PC-3 (cell line): ENCODE results near the gene TRPT1. TPM values are rescaled to one million over a fixed set of nuclear protein-coding genes. Genes with fewer than 3 reads are reported as not detected.

Source experiments
- ATAC-seq: fragments of 200-7000 bp; cut with Tn5 transposase; 2 replicates; pipeline ENCODE4 v1.9.1; 2020; ENCODE audit warnings: mild to moderate bottlenecking, moderate library complexity
- BruUV-seq: library from RNA; stranded (reverse); fragments of 400-500 nt; replicated peaks from 2 replicates; lab custom pipeline; 2021; lab: Mats Ljungman, UMichigan
- CTCF ChIA-PET: fragments of 300-600 bp; sonication (Branson Sonifier 250); formaldehyde crosslinking; loops from one replicate; lab custom pipeline; 2022; ENCODE audit warnings: antibody characterized with exemption; lab: Charles Lee
- POLR2A ChIA-PET: fragments of 300-600 bp; sonication (Branson Sonifier 250); formaldehyde crosslinking; loops from one replicate; lab custom pipeline; 2022; ENCODE audit warnings: antibody characterized with exemption; ENCODE audit not compliant: unreplicated experiment; lab: Charles Lee
- DNase-seq: peaks from one replicate; pipeline ENCODE4 v3.0.0-alpha.2; 2015
- H2AFZ ChIP-seq: fragments of 300-600 bp; sonication (generic); 2 replicates; pipeline ENCODE4 v1.6.0; 2016; ENCODE audit warnings: antibody characterized with exemption, low read length
- H3F3A ChIP-seq: fragments of 300-600 bp; sonication (generic); one replicate; pipeline ENCODE4 v1.6.0; 2017; ENCODE audit warnings: antibody characterized with exemption, low read length, control low read depth, mild to moderate bottlenecking; ENCODE audit not compliant: unreplicated experiment
- H3K27ac ChIP-seq: fragments of 300-600 bp; sonication (generic); 2 replicates; pipeline ENCODE4 v1.5.1; 2016; ENCODE audit warnings: mild to moderate bottlenecking, low read length
- H3K27me3 ChIP-seq: fragments of 300-600 bp; sonication (generic); 2 replicates; pipeline ENCODE4 v1.6.1; 2016; ENCODE audit warnings: low read length, mixed read lengths
- H3K36me3 ChIP-seq: fragments of 300-600 bp; sonication (generic); 2 replicates; pipeline ENCODE4 v1.6.1; 2016; ENCODE audit warnings: low read depth, mixed run types, low read length, mixed read lengths
- H3K4me1 ChIP-seq: fragments of 300-600 bp; sonication (generic); 2 replicates; pipeline ENCODE4 v1.5.1; 2016; ENCODE audit warnings: low read length; ENCODE audit not compliant: insufficient read depth
- H3K4me2 ChIP-seq: fragments of 300-600 bp; sonication (generic); 2 replicates; pipeline ENCODE4 v1.6.0; 2016; ENCODE audit warnings: low read length
- H3K4me3 ChIP-seq: fragments of 300-600 bp; sonication (generic); 2 replicates; pipeline ENCODE4 v1.5.1; 2016; ENCODE audit warnings: mild to moderate bottlenecking, low read length, mixed read lengths
- H3K79me2 ChIP-seq: fragments of 300-600 bp; sonication (generic); 2 replicates; pipeline ENCODE4 v1.6.1; 2017; ENCODE audit warnings: low read length, mixed read lengths
- H3K9ac ChIP-seq: fragments of 300-600 bp; sonication (generic); 2 replicates; pipeline ENCODE4 v1.6.0; 2016; ENCODE audit warnings: mild to moderate bottlenecking, low read length
- H3K9me2 ChIP-seq: fragments of 300-600 bp; sonication (generic); replicated peaks from 2 replicates; pipeline ENCODE4 v1.6.1; 2016; ENCODE audit warnings: mixed run types, low read length, mixed read lengths
- H3K9me3 ChIP-seq: fragments of 300-600 bp; sonication (generic); 2 replicates; pipeline ENCODE4 v1.6.1; 2016; ENCODE audit warnings: low read length, mixed read lengths
- H4K20me1 ChIP-seq: fragments of 300-600 bp; sonication (generic); 2 replicates; pipeline ENCODE4 v1.6.1; 2016; ENCODE audit warnings: low read length, mixed read lengths
- CTCF ChIP-seq: fragments of 300-600 bp; sonication (generic); conservative IDR thresholded peaks from 2 replicates; pipeline ENCODE4 v1.5.1; 2017; ENCODE audit warnings: antibody characterized with exemption, low read depth, mild to moderate bottlenecking, low read length
- EZH2 ChIP-seq: fragments of 300-600 bp; sonication (generic); IDR thresholded peaks from one replicate; pipeline ENCODE4 v1.6.1; 2017; ENCODE audit warnings: antibody characterized with exemption, mild to moderate bottlenecking, low read length; ENCODE audit not compliant: unreplicated experiment
- EZH2phosphoT487 ChIP-seq: fragments of 300-600 bp; sonication (generic); IDR thresholded peaks from 2 replicates; pipeline ENCODE4 v1.6.1; 2018; ENCODE audit warnings: mild to moderate bottlenecking, antibody characterized with exemption, low read length, borderline replicate concordance
- intact Hi-C: fragments of 100-400 bp; cut with micrococcal nuclease; formaldehyde crosslinking; loops from 2 replicates; pipeline ENCODE4 v1.9.0; 2023
- total RNA-seq: library from RNA; depleted of rRNA; stranded (reverse); fragments of >200 nt; gene quantifications from 2 replicates; pipeline ENCODE4 v1.2.3, GENCODE V29; 2014

The TRPT1 gene
- total RNA-seq, 1 experiment from 2014 or later: 57.7 TPM

DNA sequence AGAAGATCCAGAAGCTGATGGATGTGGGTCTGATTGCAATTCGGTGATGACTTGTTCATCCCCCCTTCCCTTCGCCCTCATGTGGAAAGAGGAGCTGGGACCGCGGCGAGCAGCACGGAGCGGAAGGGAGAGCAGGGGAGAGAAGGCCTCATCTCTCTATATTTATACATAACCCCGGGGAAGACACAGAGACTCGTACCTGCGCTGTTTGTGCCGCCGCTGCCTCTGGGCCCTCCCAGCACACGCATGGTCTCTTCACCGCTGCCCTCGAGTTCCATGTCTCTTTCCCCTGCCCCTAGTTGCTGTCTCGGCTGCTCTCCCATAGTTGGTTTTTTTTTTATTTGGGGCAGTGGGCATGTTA lies 21.9 kb downstream of the TRPT1 start:
- no peaks in the 10 kb centered on the region for H3K27me3 ChIP-seq
- no peak overlapping the region for H2AFZ ChIP-seq
- H3K79me2 ChIP-seq: peaks cover 9% of the 10 kb centered on the region; the same call in 1 of the 2 replicates
- TF ChIP-seq EZH2 (no peak), EZH2phosphoT487 (no peak), CTCF (no peak)
- DNase-seq (no peak), ATAC-seq (no peak)
- H3K4me3 ChIP-seq: no peak overlapping the region
- BruUV-seq: TSS peak; percentile 61
- H3K27ac ChIP-seq: no peak overlapping the region
- no peak overlapping the region for H3K4me2 ChIP-seq
- no peaks in the 10 kb centered on the region for H3K9me2 ChIP-seq
- peaks cover 4% of the 10 kb centered on the region for H3F3A ChIP-seq
- ChIA-PET POLR2A (interaction anchor here (1.1 kb wide), 1 partner anchor 19 kb away, joined by 6 read pairs; the partner anchor contains the start of gene STIP1), CTCF (interaction anchor here (0.5 to 1.6 kb wide), 15 partner anchors 11 to 151 kb away, joined by 3 to 15 read pairs (median 5); partner anchors contain the start of genes DNAJC4, FKBP2, NUDT22 and PRDX5)
- no peaks in the 10 kb centered on the region for H3K9me3 ChIP-seq
- 0 out of 2 replicates have a peak, but pooled peaks cover 3% of the 10 kb centered on the region for H3K4me1 ChIP-seq
- no peak overlapping the region for H3K9ac ChIP-seq
- intact Hi-C loops: loop anchor here (1.0 to 2.0 kb wide), 3 partner anchors 22 to 101 kb away; partner anchors contain the start of genes ESRRA, NUDT22, PLCB3 and TRPT1
- peaks cover 7% of the 10 kb centered on the region; the same call in 1 of the 2 replicates for H4K20me1 ChIP-seq
- H3K36me3 ChIP-seq: peaks cover 68% of the 10 kb centered on the region

GRCh38 chr11:64203421-64204079 lies 22.4 kb downstream of the TRPT1 start:
- intact Hi-C loops: loop anchor here (1.0 to 2.0 kb wide), 3 partner anchors 23 to 101 kb away; partner anchors contain the start of genes ESRRA, NUDT22, PLCB3 and TRPT1
- no peak overlapping the region for H3K4me2 ChIP-seq
- BruUV-seq: no TSS peak
- H4K20me1 ChIP-seq: peaks cover 7% of the 10 kb centered on the region; the same call in 1 of the 2 replicates
- ChIA-PET POLR2A (interaction anchor here (0.6 kb wide), 1 partner anchor 38 kb away, joined by 4 read pairs; no protein-coding TSS in a partner anchor), CTCF (interaction anchor here (0.6 to 1.3 kb wide), 3 partner anchors 23 to 42 kb away, joined by 3 to 9 read pairs (median 5); partner anchors contain the start of genes FKBP2, NUDT22 and TRPT1)
- 0 out of 2 replicates have a peak, but pooled peaks cover 3% of the 10 kb centered on the region for H3K4me1 ChIP-seq
- DNase-seq (no peak), ATAC-seq (no peak)
- H3K4me3 ChIP-seq: no peak overlapping the region
- H3F3A ChIP-seq: peaks cover 4% of the 10 kb centered on the region
- H3K27ac ChIP-seq: no peak overlapping the region
- H3K9ac ChIP-seq: no peak overlapping the region
- H3K9me2 ChIP-seq: no peaks in the 10 kb centered on the region
- TF ChIP-seq CTCF: no peak
- no peak for TF ChIP-seq EZH2phosphoT487
- TF ChIP-seq EZH2: no peak
- no peaks in the 10 kb centered on the region for H3K27me3 ChIP-seq
- H3K79me2 ChIP-seq: peaks cover 9% of the 10 kb centered on the region; the same call in 1 of the 2 replicates
- no peaks in the 10 kb centered on the region for H3K9me3 ChIP-seq
- H3K36me3 ChIP-seq: peaks cover 72% of the 10 kb centered on the region
- no peak overlapping the region for H2AFZ ChIP-seq
